ENCODE data around the gene SLC46A1.
A peak's percentile ranks its signal among the peaks of the same experiment; 100 is the strongest.

SLC46A1 gene

GRCh38 chr17:28425206-28425605 lies 19.2 kb upstream of the SLC46A1 start:
- Histone ChIP-seq H3K27ac (ENCODE audit: insufficient read depth, low read length, poor library complexity, severe bottlenecking) (no peak overlapping the region), H3K4me1 (ENCODE audit: control insufficient read depth, insufficient read depth, low read length, poor library complexity, severe bottlenecking) (no peaks in the 10 kb centered on the region), H3K4me3 (ENCODE audit: insufficient read depth, low read depth, low read length, poor library complexity, severe bottlenecking) (no peak overlapping the region), H3K27me3 (replicated peaks; ENCODE audit: control insufficient read depth, insufficient read depth, low read length, poor library complexity, severe bottlenecking) (no peaks in the 10 kb centered on the region), H3K9me3 (ENCODE audit: control insufficient read depth, low read length) (no peaks in the 10 kb centered on the region), H3K36me3 (ENCODE audit: control insufficient read depth, insufficient read depth, low read length) (no peaks in the 10 kb centered on the region)
- DNase-seq = no peak

DNA sequence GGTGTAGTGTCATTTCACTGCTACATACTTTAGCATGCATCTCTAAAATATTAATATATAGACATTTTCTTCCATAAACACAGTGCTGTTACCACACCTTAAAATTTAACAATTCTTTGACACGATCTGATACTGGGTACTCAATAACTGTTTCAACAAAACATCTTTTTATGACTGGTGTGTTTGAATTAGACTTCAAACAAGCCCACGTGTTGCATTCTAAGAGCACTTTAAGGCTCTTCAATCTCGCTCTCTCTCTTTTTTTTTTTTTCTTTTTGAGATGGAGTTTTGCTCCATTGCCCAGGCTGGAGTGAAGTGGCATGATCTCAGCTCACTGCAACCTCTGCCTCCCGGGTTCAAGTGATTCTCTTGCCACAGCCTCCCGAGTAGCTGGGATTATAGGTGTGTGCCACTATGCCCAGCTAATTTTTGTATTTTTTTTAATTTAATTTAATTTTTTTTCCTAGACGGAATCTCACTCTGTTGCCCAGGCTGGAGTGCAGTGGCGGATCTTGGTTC lies 15.8 kb upstream of the SLC46A1 start:
- Histone ChIP-seq H3K4me3 (ENCODE audit: insufficient read depth, low read depth, low read length, poor library complexity, severe bottlenecking) (no peak overlapping the region), H3K9me3 (ENCODE audit: control insufficient read depth, low read length) (no peaks in the 10 kb centered on the region), H3K4me1 (ENCODE audit: control insufficient read depth, insufficient read depth, low read length, poor library complexity, severe bottlenecking) (peaks cover 2% of the 10 kb centered on the region), H3K27me3 (replicated peaks; ENCODE audit: control insufficient read depth, insufficient read depth, low read length, poor library complexity, severe bottlenecking) (no peaks in the 10 kb centered on the region), H3K36me3 (ENCODE audit: control insufficient read depth, insufficient read depth, low read length) (no peaks in the 10 kb centered on the region), H3K27ac (ENCODE audit: insufficient read depth, low read length, poor library complexity, severe bottlenecking) (no peak overlapping the region)
- no peak for DNase-seq

DNA sequence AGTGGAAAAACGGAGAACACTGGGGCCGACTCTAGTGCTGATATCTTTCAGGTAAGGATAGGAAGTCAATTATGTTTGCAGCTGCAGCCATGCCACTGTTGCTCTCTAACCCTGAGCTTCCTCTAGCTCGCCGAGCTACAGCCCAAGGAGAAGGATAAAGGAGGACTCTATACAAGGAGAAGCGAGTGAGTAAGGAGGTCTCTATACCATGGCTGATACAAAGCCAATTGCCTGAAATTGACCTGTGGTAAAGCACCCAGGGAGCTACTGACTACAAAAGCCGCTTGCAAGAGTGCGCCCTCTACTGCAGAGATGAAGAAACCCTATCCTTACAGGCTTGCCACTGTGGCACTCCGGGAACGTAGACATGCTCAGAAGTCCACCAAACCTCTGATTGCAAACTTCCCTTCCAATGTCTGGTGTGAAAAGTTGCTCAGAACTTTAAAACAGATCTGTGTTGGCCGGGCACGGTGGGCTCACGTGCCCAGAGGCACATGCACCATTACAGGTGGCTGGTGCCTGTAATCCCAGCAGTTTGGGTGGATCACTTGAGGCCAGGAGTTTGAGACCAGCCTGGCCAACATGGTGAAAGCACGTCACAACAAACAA lies 10.8 kb upstream of the SLC46A1 start:
- no peaks in the 10 kb centered on the region for H3K36me3 ChIP-seq (ENCODE audit: control insufficient read depth, insufficient read depth, low read length)
- no peak overlapping the region for H3K27ac ChIP-seq (ENCODE audit: insufficient read depth, low read length, poor library complexity, severe bottlenecking)
- H3K4me1 ChIP-seq (ENCODE audit: control insufficient read depth, insufficient read depth, low read length, poor library complexity, severe bottlenecking) = peaks cover 6% of the 10 kb centered on the region
- peak in 2 of 3 donors; percentile 6 to 15 for DNase-seq
- H3K9me3 ChIP-seq (ENCODE audit: control insufficient read depth, low read length) = no peaks in the 10 kb centered on the region
- H3K4me3 ChIP-seq (ENCODE audit: insufficient read depth, low read depth, low read length, poor library complexity, severe bottlenecking) = no peak overlapping the region
- H3K27me3 ChIP-seq (replicated peaks; ENCODE audit: control insufficient read depth, insufficient read depth, low read length, poor library complexity, severe bottlenecking) = no peaks in the 10 kb centered on the region

DNA sequence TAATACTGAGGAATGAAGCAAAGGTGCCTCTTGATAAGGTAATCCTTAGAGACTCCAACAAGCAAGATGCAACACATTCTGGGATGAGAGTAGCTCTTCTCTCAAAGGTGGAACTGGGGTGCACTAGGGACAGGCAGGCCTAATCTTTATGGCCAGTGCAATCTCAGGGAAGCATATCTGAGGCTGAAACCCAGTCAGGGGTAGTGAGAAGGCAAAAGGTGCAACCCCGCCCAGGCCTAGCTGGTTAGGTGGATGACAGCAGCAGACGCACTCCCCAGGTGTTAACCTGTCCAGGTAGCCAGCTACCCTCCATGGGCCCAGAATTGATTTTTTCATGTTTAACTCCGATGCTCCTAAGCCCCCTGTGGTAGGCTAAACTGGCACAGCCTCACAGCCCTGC lies 9.9 kb upstream of the SLC46A1 start:
- DNase-seq = no peak
- Histone ChIP-seq H3K27ac (ENCODE audit: insufficient read depth, low read length, poor library complexity, severe bottlenecking) (no peak overlapping the region), H3K4me1 (ENCODE audit: control insufficient read depth, insufficient read depth, low read length, poor library complexity, severe bottlenecking) (peaks cover 6% of the 10 kb centered on the region)

DNA sequence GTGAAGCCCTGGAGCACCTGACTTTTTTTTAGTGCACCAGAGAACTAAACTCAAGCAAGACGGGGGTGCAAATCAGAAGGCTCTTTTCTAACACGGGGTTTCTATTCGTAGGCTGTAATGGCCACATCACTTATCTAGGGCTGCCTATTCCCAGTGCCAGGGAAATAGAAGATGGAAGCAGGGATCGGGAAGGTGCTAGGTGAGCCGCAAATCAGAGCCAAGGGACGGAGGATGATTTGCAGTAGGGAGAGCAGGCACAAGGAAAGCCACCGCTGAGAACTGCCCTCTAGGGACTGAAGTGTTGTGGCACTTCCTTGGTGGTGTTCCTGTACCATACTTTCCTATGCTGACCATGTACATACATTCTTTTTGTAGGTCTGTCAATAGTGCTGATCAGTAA lies 7.8 kb upstream of the SLC46A1 start:
- peaks cover 6% of the 10 kb centered on the region for H3K4me1 ChIP-seq (ENCODE audit: control insufficient read depth, insufficient read depth, low read length, poor library complexity, severe bottlenecking)
- no peaks in the 10 kb centered on the region for H3K27me3 ChIP-seq (replicated peaks; ENCODE audit: control insufficient read depth, insufficient read depth, low read length, poor library complexity, severe bottlenecking)
- no peak overlapping the region for H3K27ac ChIP-seq (ENCODE audit: insufficient read depth, low read length, poor library complexity, severe bottlenecking)
- H3K4me3 ChIP-seq (ENCODE audit: insufficient read depth, low read depth, low read length, poor library complexity, severe bottlenecking) = no peak overlapping the region
- H3K36me3 ChIP-seq (ENCODE audit: control insufficient read depth, insufficient read depth, low read length) = no peaks in the 10 kb centered on the region
- no peaks in the 10 kb centered on the region for H3K9me3 ChIP-seq (ENCODE audit: control insufficient read depth, low read length)
- no peak for DNase-seq

More for the DNA sequence above, 9.9 kb upstream of the SLC46A1 start:
- Histone ChIP-seq H3K4me3 (ENCODE audit: insufficient read depth, low read depth, low read length, poor library complexity, severe bottlenecking) (no peak overlapping the region), H3K36me3 (ENCODE audit: control insufficient read depth, insufficient read depth, low read length) (no peaks in the 10 kb centered on the region), H3K27me3 (replicated peaks; ENCODE audit: control insufficient read depth, insufficient read depth, low read length, poor library complexity, severe bottlenecking) (no peaks in the 10 kb centered on the region), H3K9me3 (ENCODE audit: control insufficient read depth, low read length) (no peaks in the 10 kb centered on the region)

DNA sequence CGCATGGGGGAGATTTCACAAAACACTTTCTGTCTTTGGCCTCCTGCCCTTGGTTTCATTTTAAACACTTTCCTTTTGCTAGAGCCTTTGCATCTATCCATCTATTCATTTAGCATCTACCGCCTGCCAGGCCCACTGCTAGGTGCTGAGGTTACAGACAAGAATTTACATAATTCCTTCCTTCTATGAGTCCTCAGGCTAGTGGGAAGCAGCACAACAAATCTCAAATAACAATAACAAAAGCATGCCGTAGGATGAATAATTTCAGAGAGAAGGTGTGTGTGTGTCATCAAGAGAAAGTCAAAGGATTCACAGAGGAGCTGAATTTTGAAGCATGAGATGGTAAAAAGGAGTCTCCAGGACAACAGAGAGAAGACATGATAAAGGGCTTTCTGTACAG lies 6.1 kb upstream of the SLC46A1 start:
- H3K27ac ChIP-seq (ENCODE audit: insufficient read depth, low read length, poor library complexity, severe bottlenecking) = no peak overlapping the region
- no peaks in the 10 kb centered on the region for H3K9me3 ChIP-seq (ENCODE audit: control insufficient read depth, low read length)
- peaks cover 6% of the 10 kb centered on the region for H3K4me1 ChIP-seq (ENCODE audit: control insufficient read depth, insufficient read depth, low read length, poor library complexity, severe bottlenecking)
- no peaks in the 10 kb centered on the region for H3K27me3 ChIP-seq (replicated peaks; ENCODE audit: control insufficient read depth, insufficient read depth, low read length, poor library complexity, severe bottlenecking)
- no peak for DNase-seq
- H3K4me3 ChIP-seq (ENCODE audit: insufficient read depth, low read depth, low read length, poor library complexity, severe bottlenecking) = no peak overlapping the region
- H3K36me3 ChIP-seq (ENCODE audit: control insufficient read depth, insufficient read depth, low read length) = no peaks in the 10 kb centered on the region

- no peak overlapping the region for H3K27ac ChIP-seq (ENCODE audit: insufficient read depth, low read length, poor library complexity, severe bottlenecking)
- DNase-seq = no peak
- no peaks in the 10 kb centered on the region for H3K36me3 ChIP-seq (ENCODE audit: control insufficient read depth, insufficient read depth, low read length)
- H3K4me3 ChIP-seq (ENCODE audit: insufficient read depth, low read depth, low read length, poor library complexity, severe bottlenecking) = no peak overlapping the region
- H3K4me1 ChIP-seq (ENCODE audit: control insufficient read depth, insufficient read depth, low read length, poor library complexity, severe bottlenecking) = peaks cover 14% of the 10 kb centered on the region
- H3K27me3 ChIP-seq (replicated peaks; ENCODE audit: control insufficient read depth, insufficient read depth, low read length, poor library complexity, severe bottlenecking) = no peaks in the 10 kb centered on the region
- H3K9me3 ChIP-seq (ENCODE audit: control insufficient read depth, low read length) = no peaks in the 10 kb centered on the region
Observed at GRCh38 chr17:28407974-28408306, 1.9 kb upstream of the SLC46A1 start.

- Histone ChIP-seq H3K4me1 (ENCODE audit: control insufficient read depth, insufficient read depth, low read length, poor library complexity, severe bottlenecking) (peaks cover 14% of the 10 kb centered on the region), H3K9me3 (ENCODE audit: control insufficient read depth, low read length) (no peaks in the 10 kb centered on the region), H3K36me3 (ENCODE audit: control insufficient read depth, insufficient read depth, low read length) (no peaks in the 10 kb centered on the region), H3K4me3 (ENCODE audit: insufficient read depth, low read depth, low read length, poor library complexity, severe bottlenecking) (no peak overlapping the region), H3K27me3 (replicated peaks; ENCODE audit: control insufficient read depth, insufficient read depth, low read length, poor library complexity, severe bottlenecking) (no peaks in the 10 kb centered on the region), H3K27ac (ENCODE audit: insufficient read depth, low read length, poor library complexity, severe bottlenecking) (no peak overlapping the region)
- DNase-seq = no peak
Observed at GRCh38 chr17:28407130-28407973, 1.3 kb upstream of the SLC46A1 start.

DNA sequence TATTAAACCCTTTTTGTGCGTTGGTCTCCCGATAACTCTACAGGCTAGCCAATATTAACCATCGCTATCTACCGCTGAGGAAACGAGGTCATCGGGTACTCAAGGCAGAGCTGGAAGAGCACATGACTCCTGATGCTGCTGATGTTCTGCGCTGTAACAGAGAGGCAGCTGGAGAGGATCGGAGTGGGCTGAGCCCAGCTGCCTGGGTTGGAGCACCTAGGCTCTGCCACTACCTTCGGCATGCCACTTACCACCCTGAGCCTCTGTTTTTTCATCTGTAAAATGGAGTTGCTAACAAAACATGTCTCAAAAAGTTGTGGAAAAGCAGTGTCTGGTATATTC lies 432 bp upstream of the SLC46A1 start:
- no peaks in the 10 kb centered on the region for H3K9me3 ChIP-seq (ENCODE audit: control insufficient read depth, low read length)
- H3K36me3 ChIP-seq (ENCODE audit: control insufficient read depth, insufficient read depth, low read length) = no peaks in the 10 kb centered on the region
- H3K27ac ChIP-seq (ENCODE audit: insufficient read depth, low read length, poor library complexity, severe bottlenecking) = no peak overlapping the region
- DNase-seq = no peak
- H3K4me3 ChIP-seq (ENCODE audit: insufficient read depth, low read depth, low read length, poor library complexity, severe bottlenecking) = peak overlapping the region; percentile 80
- H3K4me1 ChIP-seq (ENCODE audit: control insufficient read depth, insufficient read depth, low read length, poor library complexity, severe bottlenecking) = peaks cover 14% of the 10 kb centered on the region
- no peaks in the 10 kb centered on the region for H3K27me3 ChIP-seq (replicated peaks; ENCODE audit: control insufficient read depth, insufficient read depth, low read length, poor library complexity, severe bottlenecking)

- peak overlapping the region; percentile 80 for H3K4me3 ChIP-seq (ENCODE audit: insufficient read depth, low read depth, low read length, poor library complexity, severe bottlenecking)
- no peaks in the 10 kb centered on the region for H3K9me3 ChIP-seq (ENCODE audit: control insufficient read depth, low read length)
- H3K27ac ChIP-seq (ENCODE audit: insufficient read depth, low read length, poor library complexity, severe bottlenecking) = no peak overlapping the region
- H3K27me3 ChIP-seq (replicated peaks; ENCODE audit: control insufficient read depth, insufficient read depth, low read length, poor library complexity, severe bottlenecking) = no peaks in the 10 kb centered on the region
- peaks cover 14% of the 10 kb centered on the region for H3K4me1 ChIP-seq (ENCODE audit: control insufficient read depth, insufficient read depth, low read length, poor library complexity, severe bottlenecking)
- no peaks in the 10 kb centered on the region for H3K36me3 ChIP-seq (ENCODE audit: control insufficient read depth, insufficient read depth, low read length)
- no peak for DNase-seq
Observed at GRCh38 chr17:28404812-28405570, 1.0 kb downstream of the SLC46A1 start.

Data from effector memory CD4-positive, alpha-beta T cell (primary cell).